ENCODE data around the gene GNB1L. TPM values are rescaled to one million over a fixed set of nuclear protein-coding genes. Genes with fewer than 3 reads are reported as not detected.

Gene GNB1L
- total RNA-seq, 1 donor from 2014 or later: 7.8 TPM

DNA sequence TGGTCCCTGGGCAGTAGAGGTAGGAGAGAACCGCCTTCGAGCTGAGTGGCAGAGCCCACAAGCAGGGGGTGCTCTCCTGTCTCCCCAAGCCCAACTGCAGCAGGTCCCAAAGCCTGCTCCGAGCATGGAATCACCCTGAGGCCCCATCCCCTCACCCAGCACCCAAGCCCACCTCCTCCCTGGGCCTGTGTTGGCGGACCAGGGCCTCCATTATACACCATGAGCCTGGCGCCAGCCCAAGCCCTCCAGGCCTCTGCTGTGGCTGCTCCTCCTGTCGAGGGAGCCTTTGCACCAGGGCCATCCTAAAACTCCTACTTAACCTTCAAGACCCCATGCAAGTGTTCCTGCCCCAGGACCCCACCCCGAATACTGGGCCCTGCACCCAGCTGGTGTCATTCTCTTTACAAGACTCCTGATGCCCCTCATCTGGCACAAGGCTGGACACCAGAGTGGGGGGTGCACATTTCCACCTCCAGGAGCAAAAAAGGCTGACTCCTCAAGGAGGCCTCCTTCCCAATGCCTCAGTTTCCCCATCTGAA, 114.7 kb downstream of the GNB1L start:
- TF ChIP-seq CTCF (IDR thresholded peaks at IDR 0.05): no peak
- no peaks in the 10 kb centered on the region for H3K27me3 ChIP-seq
- H3K27ac ChIP-seq: no peak overlapping the region
- H3K4me1 ChIP-seq: no peaks in the 10 kb centered on the region
- no peak overlapping the region for H3K4me3 ChIP-seq
- intact Hi-C loops (cut with DNase I): no loop called here
- ATAC-seq (no peak), DNase-seq (no peak)
- no peaks in the 10 kb centered on the region for H3K36me3 ChIP-seq
- H3K9me3 ChIP-seq: no peaks in the 10 kb centered on the region

GRCh38 chr22:19739448-19739895, 115.2 kb downstream of the GNB1L start:
- no peak overlapping the region for H3K4me3 ChIP-seq
- intact Hi-C loops (cut with DNase I): no loop called here
- ATAC-seq (no peak), DNase-seq (no peak)
- no peaks in the 10 kb centered on the region for H3K4me1 ChIP-seq
- TF ChIP-seq CTCF (IDR thresholded peaks at IDR 0.05): no peak
- no peaks in the 10 kb centered on the region for H3K9me3 ChIP-seq
- H3K36me3 ChIP-seq: no peaks in the 10 kb centered on the region
- H3K27ac ChIP-seq: no peak overlapping the region
- H3K27me3 ChIP-seq: no peaks in the 10 kb centered on the region

GRCh38 chr22:19738664-19739447, 115.8 kb downstream of the GNB1L start:
- DNase-seq: no peak
- intact Hi-C loops (cut with DNase I): no loop called here
- Histone ChIP-seq H3K27ac (no peak overlapping the region), H3K9me3 (no peaks in the 10 kb centered on the region), H3K27me3 (no peaks in the 10 kb centered on the region), H3K36me3 (no peaks in the 10 kb centered on the region), H3K4me1 (no peaks in the 10 kb centered on the region), H3K4me3 (no peak overlapping the region)
- no peak for ATAC-seq
- no peak for TF ChIP-seq CTCF (IDR thresholded peaks at IDR 0.05)

- Histone ChIP-seq H3K4me1 (no peaks in the 10 kb centered on the region), H3K27ac (no peak overlapping the region), H3K9me3 (no peaks in the 10 kb centered on the region), H3K4me3 (no peak overlapping the region), H3K36me3 (no peaks in the 10 kb centered on the region), H3K27me3 (no peaks in the 10 kb centered on the region)
- no peak for DNase-seq
- intact Hi-C loops (cut with DNase I): no loop called here
- ATAC-seq: no peak
- TF ChIP-seq CTCF (IDR thresholded peaks at IDR 0.05): no peak
Observed at GRCh38 chr22:19737846-19738663, 116.6 kb downstream of the GNB1L start.

DNA sequence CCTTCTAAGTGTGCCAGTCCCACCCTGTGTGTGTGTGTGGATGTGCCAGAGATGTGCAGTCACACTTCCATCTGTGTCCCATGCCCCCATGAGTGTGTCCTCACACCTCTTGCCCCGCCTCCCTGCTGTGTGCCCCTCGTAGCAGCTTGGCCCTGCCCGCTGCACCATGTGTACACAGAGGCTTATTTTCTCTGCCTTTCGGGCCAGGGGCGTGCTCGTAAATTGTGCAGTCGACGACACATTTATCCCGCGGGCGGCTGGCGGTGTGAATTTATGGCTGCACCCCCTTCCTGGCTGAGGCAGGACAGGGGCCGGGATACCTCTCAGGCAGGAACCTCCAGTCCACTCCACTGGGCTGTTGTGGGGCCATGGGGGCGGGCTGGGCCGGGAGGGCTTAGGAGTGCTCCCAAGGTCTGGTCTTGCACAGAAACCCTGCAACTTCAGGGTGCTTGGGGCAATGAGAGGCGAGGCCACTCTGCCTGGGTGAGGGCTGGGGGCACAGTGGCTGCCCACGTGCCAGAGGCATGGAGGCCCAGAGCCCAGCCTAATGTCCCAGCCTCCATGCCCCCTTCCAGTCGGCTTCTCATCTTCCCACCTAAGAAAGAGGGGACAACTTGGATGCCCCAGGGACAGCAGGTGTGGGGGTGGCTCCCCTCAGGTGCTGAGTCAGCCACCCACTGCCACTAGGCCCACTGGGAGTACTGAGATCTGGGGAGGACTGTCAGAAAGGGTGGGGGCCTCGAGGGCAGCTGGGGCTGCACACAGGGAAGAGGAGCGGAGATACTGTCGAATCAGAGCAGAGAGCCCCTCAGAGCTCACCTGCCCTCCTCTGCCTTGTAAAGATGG, 118.8 kb downstream of the GNB1L start:
- DNase-seq: no peak
- H3K27me3 ChIP-seq: no peaks in the 10 kb centered on the region
- no peak overlapping the region for H3K27ac ChIP-seq
- intact Hi-C loops (cut with DNase I): no loop called here
- H3K4me1 ChIP-seq: peaks cover 2% of the 10 kb centered on the region
- ATAC-seq: no peak
- no peaks in the 10 kb centered on the region for H3K36me3 ChIP-seq
- no peak for TF ChIP-seq CTCF (IDR thresholded peaks at IDR 0.05)
- H3K4me3 ChIP-seq: no peak overlapping the region
- H3K9me3 ChIP-seq: no peaks in the 10 kb centered on the region

Measured in upper lobe of right lung (tissue), 1 donor.